GM12878 (cell line): Measurements from ENCODE around the gene MCOLN1. TPM values are rescaled to one million over a fixed set of nuclear protein-coding genes. Genes with fewer than 3 reads are reported as not detected.
A peak's percentile ranks its signal among the peaks of the same experiment; 100 is the strongest.

ENCODE experiments used
- ATAC-seq: fragments of 200-7000 bp; cut with Tn5 transposase; 3 replicates; pipeline ENCODE4 v1.9.1; 2020; ENCODE audit warnings: mild to moderate bottlenecking, moderate library complexity
- BruUV-seq: library from RNA; stranded (reverse); fragments of 400-500 nt; replicated peaks from 2 replicates; lab custom pipeline; 2021; lab: Mats Ljungman, UMichigan
- CTCF ChIA-PET: fragments of 300-600 bp; sonication (Branson Sonifier 250); formaldehyde crosslinking; extraction: SDS; loops from one replicate; lab custom pipeline; 2021; ENCODE audit warnings: inconsistent platforms; lab: Yijun Ruan, JAX
- POLR2A ChIA-PET: fragments of 350-600 bp; formaldehyde crosslinking; extraction: SDS; loops from one replicate; lab custom pipeline; 2021; ENCODE audit warnings: inconsistent platforms; lab: Charles Lee
- RAD21 ChIA-PET: fragments of 300-600 bp; sonication (Branson Sonifier 250); formaldehyde crosslinking; loops from one replicate; lab custom pipeline; 2023; ENCODE audit warnings: antibody characterized with exemption; ENCODE audit not compliant: unreplicated experiment; lab: Charles Lee
- SMC1A ChIA-PET: fragments of 300-600 bp; sonication (Branson Sonifier 250); formaldehyde crosslinking; loops from one replicate; lab custom pipeline; 2023; ENCODE audit not compliant: unreplicated experiment, uncharacterized antibody; lab: Charles Lee
- DNase-seq: peaks from one replicate; pipeline ENCODE4 v3.0.0-alpha.2; 2011; ENCODE audit warnings: low read depth, low spot score
- FAIRE-seq: peaks from 3 replicates; lab custom pipeline; 2011; peaks lifted over from hg19 to GRCh38; lab: Jason Lieb, UNC
- H2AFZ ChIP-seq: 2 replicates; pipeline ENCODE4 v1.6.0; 2011; ENCODE audit warnings: low read depth, low read length, control low read depth; ENCODE audit not compliant: control insufficient read depth
- H3K27ac ChIP-seq: 2 replicates; pipeline ENCODE4 v1.5.1; 2011; ENCODE audit warnings: control low read depth; ENCODE audit not compliant: control insufficient read depth, insufficient read depth
- H3K27me3 ChIP-seq, 2 experiments: replicated peaks in 1 of 2; 2 replicates each; pipeline versions ENCODE4 v1.6.0 to v1.6.1; 2011; ENCODE audit warnings: low read length in 1 of 2; ENCODE audit not compliant: control insufficient read depth in 2 of 2, insufficient read depth in 2 of 2
- H3K36me3 ChIP-seq, 2 experiments: 2 replicates each; pipeline ENCODE4 v1.5.1; 2011; ENCODE audit warnings: low read length in 1 of 2; ENCODE audit not compliant: control insufficient read depth in 2 of 2, insufficient read depth in 2 of 2
- H3K4me1 ChIP-seq: 2 replicates; pipeline ENCODE4 v1.6.1; 2011; ENCODE audit warnings: mild to moderate bottlenecking, low read length, moderate library complexity, mixed read lengths; ENCODE audit not compliant: control insufficient read depth, insufficient read depth
- H3K4me2 ChIP-seq: 2 replicates; pipeline ENCODE4 v1.6.0; 2011; ENCODE audit warnings: control low read depth; ENCODE audit not compliant: control insufficient read depth, insufficient read depth
- H3K4me3 ChIP-seq: fragments of 200-600 bp; sonication (generic); 2 replicates; pipeline ENCODE4 v1.5.1; 2016
- H3K79me2 ChIP-seq: 2 replicates; pipeline ENCODE4 v1.6.0; 2011; ENCODE audit warnings: low read length; ENCODE audit not compliant: control insufficient read depth, insufficient read depth
- H3K9ac ChIP-seq: 2 replicates; pipeline ENCODE4 v1.8.0; 2011; ENCODE audit warnings: low read length, control low read depth, mixed read lengths; ENCODE audit not compliant: control insufficient read depth, insufficient read depth
- H3K9me3 ChIP-seq: replicated peaks from 3 replicates; pipeline ENCODE4 v1.5.1; 2011; ENCODE audit warnings: mild to moderate bottlenecking, low read length; ENCODE audit not compliant: control insufficient read depth, insufficient read depth
- H4K20me1 ChIP-seq: 2 replicates; pipeline ENCODE4 v1.6.0; 2011; ENCODE audit not compliant: control insufficient read depth, insufficient read depth
- CBX3 ChIP-seq: fragments of 200-600 bp; sonication (generic); IDR thresholded peaks from 2 replicates; pipeline ENCODE4 v1.6.1; 2016; ENCODE audit warnings: low read depth, borderline replicate concordance
- CHD2 ChIP-seq: IDR thresholded peaks from 2 replicates; pipeline ENCODE4 v1.6.1; 2011; ENCODE audit warnings: low read depth, low read length, improper control_type of control experiment, borderline replicate concordance
- NFYB ChIP-seq: IDR thresholded peaks from 2 replicates; pipeline ENCODE4 v1.6.1; 2011; ENCODE audit warnings: low read depth, mild to moderate bottlenecking, low read length, improper control_type of control experiment, moderate library complexity; ENCODE audit not compliant: insufficient read depth
- NR2C1 ChIP-seq: fragments of 450-650 bp; IDR thresholded peaks from 2 replicates; pipeline ENCODE4 v1.6.1; 2017; ENCODE audit warnings: antibody characterized with exemption, mild to moderate bottlenecking, moderate library complexity
- NR2F1 ChIP-seq: fragments of 450-650 bp; conservative IDR thresholded peaks from 2 replicates; pipeline ENCODE4 v1.6.1; 2017; ENCODE audit warnings: mild to moderate bottlenecking
- SRF ChIP-seq, 2 experiments: IDR thresholded peaks; 2 replicates each; pipeline ENCODE4 v1.6.1; 2011; ENCODE audit warnings: low read depth in 2 of 2, low read length in 2 of 2, mild to moderate bottlenecking in 1 of 2, moderate library complexity in 1 of 2
- TCF3 ChIP-seq: IDR thresholded peaks from 2 replicates; pipeline ENCODE4 v1.6.1; 2012; ENCODE audit warnings: low read depth, mild to moderate bottlenecking, low read length, borderline replicate concordance; ENCODE audit not compliant: insufficient read depth
- WGBS: methylation state at CpG from one replicate; pipeline ENCODE4 v1.1.6; 2016; ENCODE audit warnings: low lambda C conversion rate; ENCODE audit not compliant: insufficient replicate concordance, insufficient coverage; ENCODE audit errors: missing lambda C conversion rate; 5-methylcytosine and 5-hydroxymethylcytosine counted together
- in situ Hi-C: fragments of 300-500 bp; cut with MboI; formaldehyde crosslinking; loops from 9 replicates; pipeline ENCODE4 v1.14.3; 2018; ENCODE audit warnings: mixed read lengths
- intact Hi-C: fragments of 100-400 bp; cut with micrococcal nuclease; formaldehyde crosslinking; loops from one replicate; pipeline ENCODE4 v1.14.2; 2022; ENCODE audit not compliant: unreplicated experiment
- polyA plus RNA-seq, 11 experiments: library from polyadenylated mRNA; depleted of rRNA in 4 of 11; unstranded in 6 of 11; stranded (reverse) in 5 of 11; fragments of >200 nt; fragmentation: Nextera tagmentation in 4 of 11; fragmentation: Illumina TruSeq in 1 of 11; extraction: Ambion mirVana in 4 of 11; extraction: Trizol in 1 of 11; gene quantifications; 1 replicate in 1 of 11; 2 replicates in 10 of 11; pipeline versions ENCODE4 v1.2.1 to v1.2.3, GENCODE V29; 2011 to 2016; ENCODE audit warnings: inconsistent platforms in 2 of 11, missing spikeins in 2 of 11, low read depth in 1 of 11
- total RNA-seq, 4 experiments: library from RNA; depleted of rRNA in 3 of 4; stranded (reverse); fragments of >200 nt in 3 of 4; fragmentation: Illumina TruSeq in 1 of 4; extraction: Trizol in 1 of 4; gene quantifications; 2 replicates each; pipeline versions ENCODE4 v1.2.1 to v1.2.3, GENCODE V29; 2013 to 2021
- TF ChIP-seq, protein P1 (sequence below): IDR thresholded peaks from 2 replicates; pipeline ENCODE4 v1.6.1; 2012; ENCODE audit warnings: low read depth, low read length, improper control_type of control experiment
- TF ChIP-seq, protein P2 (sequence below): fragments of 450-650 bp; IDR thresholded peaks from 2 replicates; pipeline ENCODE4 v1.6.1; 2017; ENCODE audit warnings: mild to moderate bottlenecking, low read depth, inconsistent platforms; ENCODE audit not compliant: poor library complexity, severe bottlenecking
- TF ChIP-seq, protein P3 (sequence below): fragments of 450-650 bp; IDR thresholded peaks from 2 replicates; pipeline ENCODE4 v1.6.1; 2017; ENCODE audit warnings: mild to moderate bottlenecking, moderate library complexity
- TF ChIP-seq, protein P4 (sequence below): IDR thresholded peaks from 2 replicates; pipeline ENCODE4 v1.6.1; 2011; ENCODE audit warnings: borderline replicate concordance, low read depth, mild to moderate bottlenecking, moderate library complexity, low read length; ENCODE audit not compliant: insufficient read depth, poor library complexity, severe bottlenecking

Gene MCOLN1
- total and polyA plus RNA-seq, 10 of the 15 experiments (the other 5 are each of a cell fraction or from before 2014, with no cell fraction given): 0.42 to 15.6 (median 4.9) TPM

DNA sequence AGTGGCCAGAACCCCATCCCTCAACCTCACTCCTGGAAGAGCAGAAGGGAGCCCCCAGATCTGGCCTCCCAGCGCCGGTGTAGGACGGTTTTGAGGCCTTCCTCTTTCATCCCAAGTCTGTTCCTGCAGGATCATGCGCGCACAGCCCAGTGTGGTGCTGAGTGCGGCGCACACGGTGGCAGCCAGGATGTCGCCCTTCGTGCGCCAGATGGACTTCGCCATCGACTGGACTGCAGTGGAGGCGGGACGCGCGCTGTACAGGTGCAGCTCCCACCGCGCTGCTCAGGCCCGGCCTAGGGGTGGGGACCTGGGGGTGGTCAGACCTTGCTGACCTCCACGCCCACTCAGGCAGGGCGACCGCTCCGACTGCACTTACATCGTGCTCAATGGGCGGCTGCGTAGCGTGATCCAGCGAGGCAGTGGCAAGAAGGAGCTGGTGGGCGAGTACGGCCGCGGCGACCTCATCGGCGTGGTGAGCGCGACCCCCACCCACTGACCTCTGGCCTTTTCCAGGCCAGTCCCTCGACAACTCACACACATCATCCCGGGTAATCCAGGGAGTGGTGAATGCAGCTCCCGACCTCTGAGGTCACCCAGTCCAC lies 27.8 kb downstream of the MCOLN1 start:
- Histone ChIP-seq H3K27me3 (no peaks in the 10 kb centered on the region), H2AFZ (no peak overlapping the region), H4K20me1 (no peaks in the 10 kb centered on the region), H3K4me3 (no peak overlapping the region), H3K4me1 (no peaks in the 10 kb centered on the region; the same call in 1 of the 2 replicates)
- ATAC-seq (no peak), DNase-seq (no peak)
- ChIA-PET RAD21 (no interaction called here), SMC1A (no interaction called here), CTCF (no interaction called here)
- no TSS peak for BruUV-seq
- WGBS: 98% methylated on average over 41 of the region's 41 CpGs
- TF ChIP-seq NR2F1 (0 out of 2 replicates have a peak, but pooled peaks have one; percentile 29), CBX3 (no peak), CHD2 (no peak), NFYB (no peak), SRF (IDR thresholded peaks at IDR 0.05; ENCODE audit: low read depth in 2 of 2, low read length in 2 of 2) (no peak), NR2C1 (no peak), TCF3 (0 out of 2 replicates have a peak, but pooled peaks have one; percentile 47)
- TF ChIP-seq, protein P1, sequence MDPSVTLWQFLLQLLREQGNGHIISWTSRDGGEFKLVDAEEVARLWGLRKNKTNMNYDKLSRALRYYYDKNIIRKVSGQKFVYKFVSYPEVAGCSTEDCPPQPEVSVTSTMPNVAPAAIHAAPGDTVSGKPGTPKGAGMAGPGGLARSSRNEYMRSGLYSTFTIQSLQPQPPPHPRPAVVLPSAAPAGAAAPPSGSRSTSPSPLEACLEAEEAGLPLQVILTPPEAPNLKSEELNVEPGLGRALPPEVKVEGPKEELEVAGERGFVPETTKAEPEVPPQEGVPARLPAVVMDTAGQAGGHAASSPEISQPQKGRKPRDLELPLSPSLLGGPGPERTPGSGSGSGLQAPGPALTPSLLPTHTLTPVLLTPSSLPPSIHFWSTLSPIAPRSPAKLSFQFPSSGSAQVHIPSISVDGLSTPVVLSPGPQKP: no peak
- TF ChIP-seq, protein P2, sequence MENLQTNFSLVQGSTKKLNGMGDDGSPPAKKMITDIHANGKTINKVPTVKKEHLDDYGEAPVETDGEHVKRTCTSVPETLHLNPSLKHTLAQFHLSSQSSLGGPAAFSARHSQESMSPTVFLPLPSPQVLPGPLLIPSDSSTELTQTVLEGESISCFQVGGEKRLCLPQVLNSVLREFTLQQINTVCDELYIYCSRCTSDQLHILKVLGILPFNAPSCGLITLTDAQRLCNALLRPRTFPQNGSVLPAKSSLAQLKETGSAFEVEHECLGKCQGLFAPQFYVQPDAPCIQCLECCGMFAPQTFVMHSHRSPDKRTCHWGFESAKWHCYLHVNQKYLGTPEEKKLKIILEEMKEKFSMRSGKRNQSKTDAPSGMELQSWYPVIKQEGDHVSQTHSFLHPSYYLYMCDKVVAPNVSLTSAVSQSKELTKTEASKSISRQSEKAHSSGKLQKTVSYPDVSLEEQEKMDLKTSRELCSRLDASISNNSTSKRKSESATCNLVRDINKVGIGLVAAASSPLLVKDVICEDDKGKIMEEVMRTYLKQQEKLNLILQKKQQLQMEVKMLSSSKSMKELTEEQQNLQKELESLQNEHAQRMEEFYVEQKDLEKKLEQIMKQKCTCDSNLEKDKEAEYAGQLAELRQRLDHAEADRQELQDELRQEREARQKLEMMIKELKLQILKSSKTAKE: no peak
- TF ChIP-seq, protein P3, sequence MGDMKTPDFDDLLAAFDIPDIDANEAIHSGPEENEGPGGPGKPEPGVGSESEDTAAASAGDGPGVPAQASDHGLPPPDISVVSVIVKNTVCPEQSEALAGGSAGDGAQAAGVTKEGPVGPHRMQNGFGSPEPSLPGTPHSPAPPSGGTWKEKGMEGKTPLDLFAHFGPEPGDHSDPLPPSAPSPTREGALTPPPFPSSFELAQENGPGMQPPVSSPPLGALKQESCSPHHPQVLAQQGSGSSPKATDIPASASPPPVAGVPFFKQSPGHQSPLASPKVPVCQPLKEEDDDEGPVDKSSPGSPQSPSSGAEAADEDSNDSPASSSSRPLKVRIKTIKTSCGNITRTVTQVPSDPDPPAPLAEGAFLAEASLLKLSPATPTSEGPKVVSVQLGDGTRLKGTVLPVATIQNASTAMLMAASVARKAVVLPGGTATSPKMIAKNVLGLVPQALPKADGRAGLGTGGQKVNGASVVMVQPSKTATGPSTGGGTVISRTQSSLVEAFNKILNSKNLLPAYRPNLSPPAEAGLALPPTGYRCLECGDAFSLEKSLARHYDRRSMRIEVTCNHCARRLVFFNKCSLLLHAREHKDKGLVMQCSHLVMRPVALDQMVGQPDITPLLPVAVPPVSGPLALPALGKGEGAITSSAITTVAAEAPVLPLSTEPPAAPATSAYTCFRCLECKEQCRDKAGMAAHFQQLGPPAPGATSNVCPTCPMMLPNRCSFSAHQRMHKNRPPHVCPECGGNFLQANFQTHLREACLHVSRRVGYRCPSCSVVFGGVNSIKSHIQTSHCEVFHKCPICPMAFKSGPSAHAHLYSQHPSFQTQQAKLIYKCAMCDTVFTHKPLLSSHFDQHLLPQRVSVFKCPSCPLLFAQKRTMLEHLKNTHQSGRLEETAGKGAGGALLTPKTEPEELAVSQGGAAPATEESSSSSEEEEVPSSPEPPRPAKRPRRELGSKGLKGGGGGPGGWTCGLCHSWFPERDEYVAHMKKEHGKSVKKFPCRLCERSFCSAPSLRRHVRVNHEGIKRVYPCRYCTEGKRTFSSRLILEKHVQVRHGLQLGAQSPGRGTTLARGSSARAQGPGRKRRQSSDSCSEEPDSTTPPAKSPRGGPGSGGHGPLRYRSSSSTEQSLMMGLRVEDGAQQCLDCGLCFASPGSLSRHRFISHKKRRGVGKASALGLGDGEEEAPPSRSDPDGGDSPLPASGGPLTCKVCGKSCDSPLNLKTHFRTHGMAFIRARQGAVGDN: no peak
- TF ChIP-seq, protein P4, sequence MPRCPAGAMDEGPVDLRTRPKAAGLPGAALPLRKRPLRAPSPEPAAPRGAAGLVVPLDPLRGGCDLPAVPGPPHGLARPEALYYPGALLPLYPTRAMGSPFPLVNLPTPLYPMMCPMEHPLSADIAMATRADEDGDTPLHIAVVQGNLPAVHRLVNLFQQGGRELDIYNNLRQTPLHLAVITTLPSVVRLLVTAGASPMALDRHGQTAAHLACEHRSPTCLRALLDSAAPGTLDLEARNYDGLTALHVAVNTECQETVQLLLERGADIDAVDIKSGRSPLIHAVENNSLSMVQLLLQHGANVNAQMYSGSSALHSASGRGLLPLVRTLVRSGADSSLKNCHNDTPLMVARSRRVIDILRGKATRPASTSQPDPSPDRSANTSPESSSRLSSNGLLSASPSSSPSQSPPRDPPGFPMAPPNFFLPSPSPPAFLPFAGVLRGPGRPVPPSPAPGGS: peak; percentile 83
- TF ChIP-seq, all 136 proteins: peak for 3
- Histone ChIP-seq H3K27ac (no peak overlapping the region), H3K9me3 (no peaks in the 10 kb centered on the region), H3K4me2 (no peak overlapping the region), H3K9ac (no peak overlapping the region), H3K36me3 (peaks cover 7 to 8% of the 10 kb centered on the region in 2 experiments), H3K79me2 (no peaks in the 10 kb centered on the region)
- no peak for FAIRE-seq
- in situ Hi-C loops: no loop called here
- POLR2A ChIA-PET: no interaction called here
- intact Hi-C loops: no loop called here
